IPS-11a (cell line): Measurements from ENCODE around the gene PRTFDC1.

Experiments used
- H3K4me3 ChIP-seq: one replicate; pipeline ENCODE4 v1.5.1; 2013; ENCODE audit warnings: low read depth, low read length, control low read depth

Gene PRTFDC1

GRCh38 chr10:24804956-24805355 lies 147.4 kb downstream of the PRTFDC1 start:
- H3K4me3 ChIP-seq, result no peak overlapping the region

- no peak overlapping the region for H3K4me3 ChIP-seq
Observed at GRCh38 chr10:24804392-24804791, 148.0 kb downstream of the PRTFDC1 start.

GRCh38 chr10:24802378-24802777 lies 150.0 kb downstream of the PRTFDC1 start:
- H3K4me3 ChIP-seq, result no peak overlapping the region

GRCh38 chr10:24800861-24801260 lies 151.5 kb downstream of the PRTFDC1 start:
- H3K4me3 ChIP-seq, result no peak overlapping the region
